ENCODE measurements around the gene SPRR3. TPM values are rescaled to one million over a fixed set of nuclear protein-coding genes. Genes with fewer than 3 reads are reported as not detected.
A peak's percentile ranks its signal among the peaks of the same experiment; 100 is the strongest.

Gene SPRR3
- total and polyA plus RNA-seq, 2 experiments from 2014 or later, result not detected

- H3K4me1 ChIP-seq (ENCODE audit: insufficient read depth), result no peaks in the 10 kb centered on the region
- H4K20me1 ChIP-seq (replicated peaks; ENCODE audit: insufficient read depth), result no peaks in the 10 kb centered on the region
- no peaks in the 10 kb centered on the region for H3K79me2 ChIP-seq (replicated peaks; ENCODE audit: insufficient read depth)
- Mint-ChIP-seq H3K36me3 (ENCODE audit: low read depth) (no peaks in the 10 kb centered on the region), H3K4me3 (no peak within 1 kb of the TSS), H3K9me3 (no peaks in the 10 kb centered on the region), H3K27me3 (ENCODE audit: insufficient read depth, low read depth, poor library complexity) (peaks cover 6% of the 10 kb centered on the region), H3K4me1 (no peaks in the 10 kb centered on the region), H3K27ac (no peak within 1 kb of the TSS)
- ATAC-seq (no peak), DNase-seq (ENCODE audit: low spot score) (no peak)
- H3K36me3 ChIP-seq (ENCODE audit: insufficient read depth), result no peaks in the 10 kb centered on the region
- H3K27ac ChIP-seq (ENCODE audit: low read depth), result no peak within 1 kb of the TSS
- H3K4me3 ChIP-seq, result no peak within 1 kb of the TSS
- H3F3A ChIP-seq (replicated peaks; ENCODE audit: low read depth), result no peaks in the 10 kb centered on the region
- H2AFZ ChIP-seq, result 0 out of 2 replicates have a peak within 1 kb of the TSS, but pooled peaks have one; percentile 28
- H3K4me2 ChIP-seq, result no peak within 1 kb of the TSS
- no peaks in the 10 kb centered on the region for H3K27me3 ChIP-seq (ENCODE audit: insufficient read depth)
- TF ChIP-seq ZNF114 (CRISPR knock-in tag; IDR thresholded peaks at IDR 0.05) (no peak), EZH2phosphoT487 (IDR thresholded peaks at IDR 0.05; ENCODE audit: unreplicated experiment) (no peak), JUNB (IDR thresholded peaks at IDR 0.05; ENCODE audit: unreplicated experiment) (no peak), POLR2AphosphoS5 (IDR thresholded peaks at IDR 0.05; ENCODE audit: low read depth) (no peak), EZH2 (IDR thresholded peaks at IDR 0.05; ENCODE audit: low read depth, unreplicated experiment) (no peak), REST (IDR thresholded peaks at IDR 0.05; ENCODE audit: unreplicated experiment) (no peak), ZNF462 (CRISPR knock-in tag; IDR thresholded peaks at IDR 0.05) (no peak), ZNF331 (CRISPR knock-in tag; IDR thresholded peaks at IDR 0.05; ENCODE audit: low read depth) (no peak), ETS1 (IDR thresholded peaks at IDR 0.05) (no peak), CTCF (conservative IDR thresholded peaks at IDR 0.05; ENCODE audit: low read depth in 2 of 2) (no peak), NANOG (IDR thresholded peaks at IDR 0.05; ENCODE audit: borderline replicate concordance) (no peak), STAT1 (IDR thresholded peaks at IDR 0.05; ENCODE audit: unreplicated experiment) (no peak), CREB1 (CRISPR knock-in tag; IDR thresholded peaks at IDR 0.05; ENCODE audit: low read depth) (no peak)
- no peaks in the 10 kb centered on the region for H3K9me2 ChIP-seq (ENCODE audit: insufficient read depth)
These were observed 39.5 kb downstream of the SPRR3 start, which contains the start of gene SPRR2D for GRCh38 chr1:153040950-153041631. TSS of gene SPRR2D (minus strand) at chr1:153041120. CDS start at chr1:153040346, 774 bp downstream.
